ENCODE measurements around the gene CTDSP1.

CTDSP1 gene

GRCh38 chr2:218370410-218371063, 29.1 kb upstream of the CTDSP1 start:
- no peak for TF ChIP-seq CTCF (IDR thresholded peaks at IDR 0.05; ENCODE audit: low read depth, low read length)
- H3K4me3 ChIP-seq (ENCODE audit: low read depth, low read length), result no peak overlapping the region

GRCh38 chr2:218371983-218372350, 27.7 kb upstream of the CTDSP1 start:
- TF ChIP-seq CTCF (IDR thresholded peaks at IDR 0.05; ENCODE audit: low read depth, low read length), result no peak

GRCh38 chr2:218374795-218375194, 24.9 kb upstream of the CTDSP1 start:
- H3K4me3 ChIP-seq (ENCODE audit: low read depth, low read length), result no peak overlapping the region
- TF ChIP-seq CTCF (IDR thresholded peaks at IDR 0.05; ENCODE audit: low read depth, low read length), result no peak

More at GRCh38 chr2:218371983-218372350, 27.7 kb upstream of the CTDSP1 start:
- no peak overlapping the region for H3K4me3 ChIP-seq (ENCODE audit: low read depth, low read length)

- no peak overlapping the region for H3K4me3 ChIP-seq (ENCODE audit: low read depth, low read length)
- TF ChIP-seq CTCF (IDR thresholded peaks at IDR 0.05; ENCODE audit: low read depth, low read length), result no peak
Measured at GRCh38 chr2:218375212-218375611, 24.5 kb upstream of the CTDSP1 start.

- no peak overlapping the region for H3K4me3 ChIP-seq (ENCODE audit: low read depth, low read length)
- no peak for TF ChIP-seq CTCF (IDR thresholded peaks at IDR 0.05; ENCODE audit: low read depth, low read length)
Measured at GRCh38 chr2:218378053-218378452, 21.6 kb upstream of the CTDSP1 start.

- TF ChIP-seq CTCF (IDR thresholded peaks at IDR 0.05; ENCODE audit: low read depth, low read length), result no peak
- H3K4me3 ChIP-seq (ENCODE audit: low read depth, low read length), result no peak within 1 kb of the TSS
Measured at GRCh38 chr2:218381916-218382366, 17.7 kb upstream of the CTDSP1 start, which contains the start of gene SLC11A1. SLC11A1 (plus strand) TSS chr2:218382273; CDS start chr2:218382369, 96 bp downstream.

GRCh38 chr2:218382785-218383184, 16.9 kb upstream of the CTDSP1 start:
- no peak overlapping the region for H3K4me3 ChIP-seq (ENCODE audit: low read depth, low read length)

More at GRCh38 chr2:218382785-218383184, 16.9 kb upstream of the CTDSP1 start:
- TF ChIP-seq CTCF (IDR thresholded peaks at IDR 0.05; ENCODE audit: low read depth, low read length), result no peak

Measured in WI38 (cell line).